ENCODE results near the gene TASP1. TPM values are rescaled to one million over a fixed set of nuclear protein-coding genes. Genes with fewer than 3 reads are reported as not detected.

Gene TASP1
- total RNA-seq, 1 experiment from 2014 or later, result 27.4 TPM

- intact Hi-C loops (cut with micrococcal nuclease; ENCODE audit: unreplicated experiment), result no loop called here
- Mint-ChIP-seq H3K9me3 (ENCODE audit: unreplicated experiment) (peaks cover 20% of the 10 kb centered on the region), H3K4me1 (ENCODE audit: low read depth, unreplicated experiment) (peaks cover 23% of the 10 kb centered on the region), H3K27me3 (ENCODE audit: insufficient read depth, unreplicated experiment) (no peaks in the 10 kb centered on the region), H3K36me3 (ENCODE audit: insufficient read depth, unreplicated experiment) (peaks cover 13% of the 10 kb centered on the region), H3K27ac (ENCODE audit: unreplicated experiment) (no peak overlapping the region), H3K4me3 (ENCODE audit: unreplicated experiment) (no peak overlapping the region)
- ChIA-PET CTCF (no interaction called here), POLR2A (no interaction called here)
- no peak for DNase-seq
- peaks cover 27% of the 10 kb centered on the region for H3K4me1 ChIP-seq
- H3K27me3 ChIP-seq (replicated peaks; ENCODE audit: control insufficient read depth, insufficient read depth, low read length), result no peaks in the 10 kb centered on the region
- TF ChIP-seq CTCF (IDR thresholded peaks at IDR 0.05; ENCODE audit: insufficient read depth in 1 of 2, low read depth in 1 of 2, low read length in 1 of 2, severe bottlenecking in 1 of 2, unreplicated experiment in 1 of 2), result no peak
- BruUV-seq (replicated peaks), result no TSS peak
- 0 out of 2 replicates have a peak, but pooled peaks cover 3% of the 10 kb centered on the region for H3K9me3 ChIP-seq
- no peaks in the 10 kb centered on the region for H3K36me3 ChIP-seq (ENCODE audit: control insufficient read depth, insufficient read depth, low read length)
- H3K4me3 ChIP-seq (ENCODE audit: low read depth, low read length), result no peak overlapping the region
Observed at GRCh38 chr20:13685623-13686022, 46.9 kb upstream of the TASP1 start.

GRCh38 chr20:13684566-13685222 lies 46.0 kb upstream of the TASP1 start:
- H3K27me3 ChIP-seq (replicated peaks; ENCODE audit: control insufficient read depth, insufficient read depth, low read length), result no peaks in the 10 kb centered on the region
- Mint-ChIP-seq H3K27ac (ENCODE audit: unreplicated experiment) (no peak overlapping the region), H3K4me3 (ENCODE audit: unreplicated experiment) (no peak overlapping the region), H3K9me3 (ENCODE audit: unreplicated experiment) (peaks cover 20% of the 10 kb centered on the region), H3K27me3 (ENCODE audit: insufficient read depth, unreplicated experiment) (no peaks in the 10 kb centered on the region), H3K4me1 (ENCODE audit: low read depth, unreplicated experiment) (peaks cover 23% of the 10 kb centered on the region), H3K36me3 (ENCODE audit: insufficient read depth, unreplicated experiment) (peaks cover 18% of the 10 kb centered on the region)
- DNase-seq, result no peak
- BruUV-seq (replicated peaks), result no TSS peak
- POLR2A ChIA-PET, result no interaction called here
- intact Hi-C loops (cut with micrococcal nuclease; ENCODE audit: unreplicated experiment), result no loop called here
- peaks cover 27% of the 10 kb centered on the region for H3K4me1 ChIP-seq
- H3K4me3 ChIP-seq (ENCODE audit: low read depth, low read length), result no peak overlapping the region
- H3K36me3 ChIP-seq (ENCODE audit: control insufficient read depth, insufficient read depth, low read length), result no peaks in the 10 kb centered on the region
- no peak for TF ChIP-seq CTCF (IDR thresholded peaks at IDR 0.05; ENCODE audit: insufficient read depth in 1 of 2, low read depth in 1 of 2, low read length in 1 of 2, severe bottlenecking in 1 of 2, unreplicated experiment in 1 of 2)
- H3K9me3 ChIP-seq, result 0 out of 2 replicates have a peak, but pooled peaks cover 3% of the 10 kb centered on the region
- CTCF ChIA-PET, result no interaction called here

- intact Hi-C loops (cut with micrococcal nuclease; ENCODE audit: unreplicated experiment), result no loop called here
- peak overlapping the region; percentile 78 for H3K27ac Mint-ChIP-seq (ENCODE audit: unreplicated experiment)
- no peak for TF ChIP-seq CTCF (IDR thresholded peaks at IDR 0.05; ENCODE audit: insufficient read depth in 1 of 2, low read depth in 1 of 2, low read length in 1 of 2, severe bottlenecking in 1 of 2, unreplicated experiment in 1 of 2)
- no peak overlapping the region for H3K4me3 Mint-ChIP-seq (ENCODE audit: unreplicated experiment)
- Histone ChIP-seq H3K36me3 (ENCODE audit: control insufficient read depth, insufficient read depth, low read length) (no peaks in the 10 kb centered on the region), H3K4me3 (ENCODE audit: low read depth, low read length) (no peak overlapping the region), H3K9me3 (0 out of 2 replicates have a peak, but pooled peaks cover 3% of the 10 kb centered on the region), H3K27me3 (replicated peaks; ENCODE audit: control insufficient read depth, insufficient read depth, low read length) (no peaks in the 10 kb centered on the region), H3K4me1 (peaks cover 27% of the 10 kb centered on the region)
- peaks cover 18% of the 10 kb centered on the region for H3K36me3 Mint-ChIP-seq (ENCODE audit: insufficient read depth, unreplicated experiment)
- POLR2A ChIA-PET, result no interaction called here
- DNase-seq, result no peak
- H3K9me3 Mint-ChIP-seq (ENCODE audit: unreplicated experiment), result peaks cover 20% of the 10 kb centered on the region
- BruUV-seq (replicated peaks), result no TSS peak
- no peaks in the 10 kb centered on the region for H3K27me3 Mint-ChIP-seq (ENCODE audit: insufficient read depth, unreplicated experiment)
- CTCF ChIA-PET, result interaction anchor here (0.5 kb wide), 1 partner anchor 88 kb away, joined by 3 read pairs; no protein-coding TSS in a partner anchor
- H3K4me1 Mint-ChIP-seq (ENCODE audit: low read depth, unreplicated experiment), result peaks cover 23% of the 10 kb centered on the region
Observed at GRCh38 chr20:13683833-13684232, 45.1 kb upstream of the TASP1 start.

Measured in Caco-2 (cell line).